ENCODE measurements around the gene MLF1.
A peak's percentile ranks its signal among the peaks of the same experiment; 100 is the strongest.
"Not testable (repeated sequence)": the region's sequence is repeated elsewhere in the genome, so short reads cannot be mapped to it uniquely, and the experiment has no call there.

Gene MLF1

GRCh38 chr3:158570999-158571702 lies at the start of gene MLF1:
TSS of gene MLF1 (plus strand) at chr3:158571194. CDS start at chr3:158571301, 107 bp downstream.
- DNase-seq (ENCODE audit: low spot score in 2 of 2) (peak; percentile 64 to 67), ATAC-seq (ENCODE audit: low read depth) (peak; percentile 95)
- H3K4me1 Mint-ChIP-seq = peaks cover 4% of the 10 kb centered on the region
- H3K9me3 Mint-ChIP-seq = peaks cover 5% of the 10 kb centered on the region
- H3K27ac Mint-ChIP-seq = peak within 1 kb of the TSS; percentile 94
- H3K4me3 Mint-ChIP-seq = peak within 1 kb of the TSS; percentile 86
- peaks cover 21% of the 10 kb centered on the region for H3K27me3 Mint-ChIP-seq
- peaks cover 4% of the 10 kb centered on the region for H3K36me3 Mint-ChIP-seq

- no peaks in the 10 kb centered on the region for H3K27me3 Mint-ChIP-seq
- H3K36me3 Mint-ChIP-seq = peaks cover 14% of the 10 kb centered on the region
- H3K9me3 Mint-ChIP-seq = peaks cover 3% of the 10 kb centered on the region
- no peak overlapping the region for H3K4me3 Mint-ChIP-seq
- no peak for DNase-seq (ENCODE audit: low spot score in 2 of 2)
- H3K4me1 Mint-ChIP-seq = no peaks in the 10 kb centered on the region
- H3K27ac Mint-ChIP-seq = no peak overlapping the region
- ATAC-seq (ENCODE audit: low read depth) = no peak
These were observed 48.5 kb upstream of the MLF1 start for GRCh38 chr3:158522221-158523136.

- Mint-ChIP-seq H3K4me1 (peaks cover 2% of the 10 kb centered on the region), H3K27ac (no peak overlapping the region), H3K27me3 (no peaks in the 10 kb centered on the region), H3K36me3 (peaks cover 4% of the 10 kb centered on the region), H3K4me3 (no peak overlapping the region), H3K9me3 (no peaks in the 10 kb centered on the region)
- ATAC-seq (ENCODE audit: low read depth) = no peak
- no peak for DNase-seq (ENCODE audit: low spot score in 2 of 2)
These were observed 42.8 kb upstream of the MLF1 start for GRCh38 chr3:158528076-158528674.

- DNase-seq (ENCODE audit: low spot score in 2 of 2) = no peak
- Mint-ChIP-seq H3K9me3 (no peaks in the 10 kb centered on the region), H3K27me3 (no peaks in the 10 kb centered on the region), H3K4me3 (no peak overlapping the region), H3K36me3 (no peaks in the 10 kb centered on the region), H3K4me1 (peaks cover 2% of the 10 kb centered on the region), H3K27ac (no peak overlapping the region)
- no peak for ATAC-seq (ENCODE audit: low read depth)
These were observed 39.7 kb upstream of the MLF1 start for GRCh38 chr3:158531334-158531733.

GRCh38 chr3:158532099-158532734 lies 38.8 kb upstream of the MLF1 start:
- Mint-ChIP-seq H3K9me3 (no peaks in the 10 kb centered on the region), H3K27me3 (no peaks in the 10 kb centered on the region), H3K4me3 (no peak overlapping the region), H3K4me1 (peaks cover 2% of the 10 kb centered on the region), H3K36me3 (no peaks in the 10 kb centered on the region), H3K27ac (no peak overlapping the region)
- no peak for ATAC-seq (ENCODE audit: low read depth)
- DNase-seq (ENCODE audit: low spot score in 2 of 2) = no peak

GRCh38 chr3:158535918-158536317 lies 35.1 kb upstream of the MLF1 start:
- Mint-ChIP-seq H3K27ac (no peak overlapping the region), H3K9me3 (no peaks in the 10 kb centered on the region), H3K4me1 (peaks cover 2% of the 10 kb centered on the region), H3K4me3 (no peak overlapping the region), H3K27me3 (no peaks in the 10 kb centered on the region), H3K36me3 (peaks cover 2% of the 10 kb centered on the region)
- DNase-seq (ENCODE audit: low spot score in 2 of 2) (no peak), ATAC-seq (ENCODE audit: low read depth) (no peak)

- Mint-ChIP-seq H3K36me3 (peaks cover 12% of the 10 kb centered on the region), H3K4me1 (no peaks in the 10 kb centered on the region), H3K27me3 (no peaks in the 10 kb centered on the region), H3K9me3 (no peaks in the 10 kb centered on the region), H3K27ac (no peak overlapping the region), H3K4me3 (no peak overlapping the region)
- DNase-seq (ENCODE audit: low spot score in 2 of 2) (peak in 1 of 2 donors; percentile 7), ATAC-seq (ENCODE audit: low read depth) (peak; percentile 42)
These were observed 31.5 kb upstream of the MLF1 start for GRCh38 chr3:158539414-158540014.

GRCh38 chr3:158540066-158540465 lies 30.9 kb upstream of the MLF1 start:
- Mint-ChIP-seq H3K27ac (no peak overlapping the region), H3K27me3 (no peaks in the 10 kb centered on the region), H3K4me1 (no peaks in the 10 kb centered on the region), H3K9me3 (no peaks in the 10 kb centered on the region), H3K36me3 (peaks cover 12% of the 10 kb centered on the region), H3K4me3 (no peak overlapping the region)
- ATAC-seq (ENCODE audit: low read depth) (no peak), DNase-seq (ENCODE audit: low spot score in 2 of 2) (no peak)

- DNase-seq (ENCODE audit: low spot score in 2 of 2) (no peak), ATAC-seq (ENCODE audit: low read depth) (no peak)
- Mint-ChIP-seq H3K27me3 (no peaks in the 10 kb centered on the region), H3K27ac (no peak overlapping the region), H3K4me1 (no peaks in the 10 kb centered on the region), H3K4me3 (no peak overlapping the region), H3K36me3 (peaks cover 9% of the 10 kb centered on the region), H3K9me3 (no peaks in the 10 kb centered on the region)
These were observed 22.3 kb upstream of the MLF1 start for GRCh38 chr3:158548691-158549090.

GRCh38 chr3:158549938-158550337 lies 21.1 kb upstream of the MLF1 start:
- H3K4me3 Mint-ChIP-seq; H3K27ac Mint-ChIP-seq; H3K36me3 Mint-ChIP-seq; ATAC-seq (ENCODE audit: low read depth); DNase-seq (ENCODE audit: low spot score in 2 of 2); H3K9me3 Mint-ChIP-seq; H3K4me1 Mint-ChIP-seq; H3K27me3 Mint-ChIP-seq: not testable (repeated sequence)

GRCh38 chr3:158552124-158552523 lies 18.9 kb upstream of the MLF1 start:
- DNase-seq (ENCODE audit: low spot score in 2 of 2) (no peak), ATAC-seq (ENCODE audit: low read depth) (no peak)
- no peaks in the 10 kb centered on the region for H3K9me3 Mint-ChIP-seq
- H3K4me3 Mint-ChIP-seq = no peak overlapping the region
- peaks cover 2% of the 10 kb centered on the region for H3K36me3 Mint-ChIP-seq
- H3K27me3 Mint-ChIP-seq = peaks cover 2% of the 10 kb centered on the region
- H3K27ac Mint-ChIP-seq = no peak overlapping the region
- H3K4me1 Mint-ChIP-seq = no peaks in the 10 kb centered on the region

GRCh38 chr3:158559504-158559903 lies 11.5 kb upstream of the MLF1 start:
- Mint-ChIP-seq H3K36me3 (no peaks in the 10 kb centered on the region), H3K27me3 (peaks cover 4% of the 10 kb centered on the region), H3K4me1 (no peaks in the 10 kb centered on the region), H3K9me3 (no peaks in the 10 kb centered on the region), H3K27ac (no peak overlapping the region), H3K4me3 (no peak overlapping the region)
- ATAC-seq (ENCODE audit: low read depth) (no peak), DNase-seq (ENCODE audit: low spot score in 2 of 2) (no peak)

GRCh38 chr3:158560979-158561378 lies 10.0 kb upstream of the MLF1 start:
- Mint-ChIP-seq H3K27me3 (peaks cover 5% of the 10 kb centered on the region), H3K27ac (no peak overlapping the region), H3K4me3 (no peak overlapping the region), H3K9me3 (peaks cover 6% of the 10 kb centered on the region), H3K4me1 (no peaks in the 10 kb centered on the region), H3K36me3 (no peaks in the 10 kb centered on the region)
- DNase-seq (ENCODE audit: low spot score in 2 of 2) (no peak), ATAC-seq (ENCODE audit: low read depth) (no peak)
